ENCODE results near the gene ASB6. TPM values are rescaled to one million over a fixed set of nuclear protein-coding genes. Genes with fewer than 3 reads are reported as not detected.
A peak's percentile ranks its signal among the peaks of the same experiment; 100 is the strongest.

ASB6 gene
- total RNA-seq, 1 experiment from 2014 or later = 17.4 TPM

DNA sequence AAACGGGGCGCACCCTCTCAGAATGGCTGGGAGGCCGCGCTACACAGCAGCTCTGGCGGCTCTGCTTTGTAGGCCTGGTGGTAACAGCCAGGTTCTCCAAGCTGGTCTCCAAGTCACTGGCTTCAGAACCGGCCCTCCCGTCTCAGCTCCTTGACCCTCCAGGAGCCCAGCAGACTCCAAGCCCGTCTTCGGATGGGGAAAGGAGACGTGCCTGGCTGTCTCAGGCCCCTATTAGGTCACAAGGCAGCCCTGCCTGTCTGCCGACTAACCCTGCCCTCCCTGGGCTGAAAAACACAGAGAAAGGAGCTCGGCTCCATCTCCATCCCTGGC lies 2.2 kb downstream of the ASB6 start:
- Mint-ChIP-seq H3K36me3 (ENCODE audit: insufficient read depth, unreplicated experiment) (peaks cover 65% of the 10 kb centered on the region), H3K9me3 (ENCODE audit: unreplicated experiment) (no peaks in the 10 kb centered on the region), H3K4me1 (ENCODE audit: low read depth, unreplicated experiment) (peaks cover 6% of the 10 kb centered on the region), H3K27me3 (ENCODE audit: insufficient read depth, unreplicated experiment) (no peaks in the 10 kb centered on the region), H3K27ac (ENCODE audit: unreplicated experiment) (no peak overlapping the region), H3K4me3 (ENCODE audit: unreplicated experiment) (peak overlapping the region; percentile 89)
- Histone ChIP-seq H3K36me3 (ENCODE audit: control insufficient read depth, insufficient read depth, low read length) (no peaks in the 10 kb centered on the region; the same call in 1 of the 2 replicates), H3K27me3 (replicated peaks; ENCODE audit: control insufficient read depth, insufficient read depth, low read length) (no peaks in the 10 kb centered on the region), H3K4me3 (ENCODE audit: low read depth, low read length) (no peak overlapping the region), H3K9me3 (no peaks in the 10 kb centered on the region), H3K4me1 (peaks cover 3% of the 10 kb centered on the region; the same call in 1 of the 2 replicates)
- BruUV-seq (replicated peaks) = no TSS peak
- DNase-seq = no peak
- TF ChIP-seq, protein P1, sequence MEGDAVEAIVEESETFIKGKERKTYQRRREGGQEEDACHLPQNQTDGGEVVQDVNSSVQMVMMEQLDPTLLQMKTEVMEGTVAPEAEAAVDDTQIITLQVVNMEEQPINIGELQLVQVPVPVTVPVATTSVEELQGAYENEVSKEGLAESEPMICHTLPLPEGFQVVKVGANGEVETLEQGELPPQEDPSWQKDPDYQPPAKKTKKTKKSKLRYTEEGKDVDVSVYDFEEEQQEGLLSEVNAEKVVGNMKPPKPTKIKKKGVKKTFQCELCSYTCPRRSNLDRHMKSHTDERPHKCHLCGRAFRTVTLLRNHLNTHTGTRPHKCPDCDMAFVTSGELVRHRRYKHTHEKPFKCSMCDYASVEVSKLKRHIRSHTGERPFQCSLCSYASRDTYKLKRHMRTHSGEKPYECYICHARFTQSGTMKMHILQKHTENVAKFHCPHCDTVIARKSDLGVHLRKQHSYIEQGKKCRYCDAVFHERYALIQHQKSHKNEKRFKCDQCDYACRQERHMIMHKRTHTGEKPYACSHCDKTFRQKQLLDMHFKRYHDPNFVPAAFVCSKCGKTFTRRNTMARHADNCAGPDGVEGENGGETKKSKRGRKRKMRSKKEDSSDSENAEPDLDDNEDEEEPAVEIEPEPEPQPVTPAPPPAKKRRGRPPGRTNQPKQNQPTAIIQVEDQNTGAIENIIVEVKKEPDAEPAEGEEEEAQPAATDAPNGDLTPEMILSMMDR (IDR thresholded peaks at IDR 0.05; ENCODE audit: insufficient read depth in 1 of 2, low read depth in 1 of 2, low read length in 1 of 2, severe bottlenecking in 1 of 2, unreplicated experiment in 1 of 2) = no peak
- CTCF ChIA-PET = interaction anchor here (0.6 to 1.6 kb wide), 3 partner anchors 9 to 143 kb away, joined by 3 to 5 read pairs (median 4); no protein-coding TSS in a partner anchor
- intact Hi-C loops (cut with micrococcal nuclease; ENCODE audit: unreplicated experiment) = no loop called here
- POLR2A ChIA-PET = no interaction called here

DNA sequence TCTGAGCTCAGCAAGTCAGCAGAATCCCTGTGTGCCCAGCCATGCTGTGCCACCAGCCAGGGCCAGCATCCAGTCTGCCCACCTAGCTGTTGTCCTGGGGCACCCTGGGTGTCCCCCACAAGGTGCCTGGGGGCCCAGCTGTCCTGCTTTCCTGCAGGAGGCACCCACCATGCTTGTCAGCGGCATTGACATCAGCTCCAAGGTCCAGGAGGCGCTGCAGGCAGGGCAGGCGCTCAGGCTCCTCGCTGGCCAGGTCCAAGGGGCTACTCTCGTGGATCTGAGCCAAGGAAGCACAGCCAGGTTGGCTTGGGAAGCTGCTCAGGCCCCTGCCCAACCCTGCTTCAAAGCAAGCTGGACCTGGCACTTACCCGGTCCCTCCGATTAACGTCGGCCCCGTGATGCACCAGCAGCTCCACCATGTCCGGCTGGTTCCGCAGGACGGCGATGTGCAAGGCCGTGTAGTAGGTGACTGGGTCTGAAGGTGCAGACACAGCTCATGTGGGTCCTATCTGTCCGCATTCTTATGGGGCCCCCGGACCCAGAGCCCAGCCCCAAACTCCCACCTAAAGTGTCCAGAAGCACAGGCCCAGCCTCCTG lies 2.8 kb downstream of the ASB6 start:
- H3K4me3 Mint-ChIP-seq (ENCODE audit: unreplicated experiment) = no peak overlapping the region
- H3K36me3 Mint-ChIP-seq (ENCODE audit: insufficient read depth, unreplicated experiment) = peaks cover 68% of the 10 kb centered on the region
- intact Hi-C loops (cut with micrococcal nuclease; ENCODE audit: unreplicated experiment) = no loop called here

DNA sequence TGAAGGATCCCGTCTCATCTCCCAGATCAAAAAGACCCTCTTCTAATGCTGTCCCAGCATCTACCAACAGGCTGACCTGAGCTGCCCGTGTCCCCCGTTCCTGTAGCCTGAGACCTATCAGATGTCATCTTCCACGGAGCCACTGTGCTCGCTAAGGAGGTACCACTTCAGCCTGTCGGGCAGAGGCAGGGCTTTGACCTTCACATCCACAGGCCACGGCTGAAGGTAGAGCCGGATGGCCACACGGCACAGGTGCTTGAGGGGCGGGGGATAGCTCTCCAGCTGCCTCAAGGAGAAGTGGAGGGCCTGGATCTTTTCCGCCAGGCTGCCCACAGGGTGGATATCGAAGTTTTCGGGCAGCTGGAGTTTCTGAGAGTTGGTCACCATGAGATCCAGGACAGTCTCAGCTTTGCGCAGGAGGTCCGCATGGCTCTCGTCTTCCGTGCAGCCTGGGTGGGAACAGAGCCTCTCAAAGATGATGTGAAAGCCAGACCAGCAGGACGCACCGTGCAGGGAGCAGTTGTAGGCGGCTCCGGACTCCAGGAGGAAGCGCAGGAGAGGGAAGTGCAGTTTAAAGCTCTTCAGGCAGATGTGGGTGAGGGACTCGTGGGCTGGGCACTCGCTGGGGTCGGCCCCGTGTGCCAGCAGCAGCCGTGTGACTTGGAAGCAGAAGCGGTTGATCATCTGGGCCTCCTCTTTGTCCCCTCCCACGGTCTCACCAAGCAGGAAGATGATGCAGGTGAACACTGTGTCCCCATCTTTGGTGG lies 4.1 kb downstream of the ASB6 start:
- Mint-ChIP-seq H3K9me3 (ENCODE audit: unreplicated experiment) (no peaks in the 10 kb centered on the region), H3K27me3 (ENCODE audit: insufficient read depth, unreplicated experiment) (no peaks in the 10 kb centered on the region), H3K27ac (ENCODE audit: unreplicated experiment) (peak overlapping the region; percentile 12), H3K4me1 (ENCODE audit: low read depth, unreplicated experiment) (peaks cover 6% of the 10 kb centered on the region), H3K4me3 (ENCODE audit: unreplicated experiment) (no peak overlapping the region), H3K36me3 (ENCODE audit: insufficient read depth, unreplicated experiment) (peaks cover 78% of the 10 kb centered on the region)
- ChIA-PET CTCF (interaction anchor here (0.6 to 1.2 kb wide), 2 partner anchors 12 to 27 kb away, joined by 3 to 4 read pairs; partner anchors contain the start of gene NTMT1), POLR2A (interaction anchor here (0.5 kb wide), 1 partner anchor 224 kb away, joined by 4 read pairs; no protein-coding TSS in a partner anchor)
- H3K9me3 ChIP-seq = no peaks in the 10 kb centered on the region
- intact Hi-C loops (cut with micrococcal nuclease; ENCODE audit: unreplicated experiment) = no loop called here
- H3K4me3 ChIP-seq (ENCODE audit: low read depth, low read length) = no peak overlapping the region
- BruUV-seq (replicated peaks) = TSS peak; percentile 1
- no peaks in the 10 kb centered on the region for H3K27me3 ChIP-seq (replicated peaks; ENCODE audit: control insufficient read depth, insufficient read depth, low read length)
- peaks cover 3% of the 10 kb centered on the region; the same call in 1 of the 2 replicates for H3K4me1 ChIP-seq
- no peak for DNase-seq
- TF ChIP-seq, protein P1 (IDR thresholded peaks at IDR 0.05; ENCODE audit: insufficient read depth in 1 of 2, low read depth in 1 of 2, low read length in 1 of 2, severe bottlenecking in 1 of 2, unreplicated experiment in 1 of 2) = no peak
- H3K36me3 ChIP-seq (ENCODE audit: control insufficient read depth, insufficient read depth, low read length) = no peaks in the 10 kb centered on the region; the same call in none of the 2 replicates

More for the DNA sequence above, 2.8 kb downstream of the ASB6 start:
- Mint-ChIP-seq H3K27ac (ENCODE audit: unreplicated experiment) (no peak overlapping the region), H3K4me1 (ENCODE audit: low read depth, unreplicated experiment) (peaks cover 6% of the 10 kb centered on the region), H3K9me3 (ENCODE audit: unreplicated experiment) (no peaks in the 10 kb centered on the region), H3K27me3 (ENCODE audit: insufficient read depth, unreplicated experiment) (no peaks in the 10 kb centered on the region)
- Histone ChIP-seq H3K4me1 (peaks cover 3% of the 10 kb centered on the region; the same call in 1 of the 2 replicates), H3K36me3 (ENCODE audit: control insufficient read depth, insufficient read depth, low read length) (no peaks in the 10 kb centered on the region; the same call in 1 of the 2 replicates), H3K9me3 (no peaks in the 10 kb centered on the region), H3K27me3 (replicated peaks; ENCODE audit: control insufficient read depth, insufficient read depth, low read length) (no peaks in the 10 kb centered on the region), H3K4me3 (ENCODE audit: low read depth, low read length) (no peak overlapping the region)
- TF ChIP-seq, protein P1 (IDR thresholded peaks at IDR 0.05; ENCODE audit: insufficient read depth in 1 of 2, low read depth in 1 of 2, low read length in 1 of 2, severe bottlenecking in 1 of 2, unreplicated experiment in 1 of 2) = no peak
- ChIA-PET CTCF (interaction anchor here (0.6 to 1.6 kb wide), 4 partner anchors 9 to 144 kb away, joined by 3 to 5 read pairs (median 4); no protein-coding TSS in a partner anchor), POLR2A (no interaction called here)
- DNase-seq = no peak
- BruUV-seq (replicated peaks) = no TSS peak

All from Caco-2 (cell line).